GM12891 (cell line): ENCODE data around the gene GLIS1.

ENCODE experiments used
- POLR2A ChIP-seq: IDR thresholded peaks from 2 replicates; pipeline ENCODE4 v1.6.1; 2011; ENCODE audit warnings: low read depth, low read length, control low read depth
- POLR2AphosphoS5 ChIP-seq: IDR thresholded peaks from 2 replicates; pipeline ENCODE4 v1.6.1; 2011; ENCODE audit warnings: low read depth, low read length, control low read depth

DNA sequence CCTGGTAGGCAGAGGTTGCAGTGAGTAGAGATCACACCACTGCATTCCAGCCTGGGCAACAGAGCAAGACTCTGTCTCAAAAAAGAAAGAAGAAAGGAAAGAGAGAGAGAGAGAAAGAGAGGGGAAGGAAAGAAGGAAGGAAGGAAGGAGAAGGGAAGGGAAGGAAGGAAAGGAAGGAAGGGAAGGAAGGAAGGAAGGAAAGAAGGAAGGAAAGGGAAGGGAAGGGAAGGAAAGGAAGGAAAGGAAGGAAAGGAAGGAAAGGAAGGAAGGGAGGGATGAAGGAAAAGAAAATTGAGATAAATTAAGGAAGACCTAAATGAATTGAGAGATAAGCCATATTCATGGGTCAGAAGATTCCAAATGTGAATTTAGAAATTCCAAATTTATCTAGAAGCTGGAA, 92.2 kb downstream of the GLIS1 start:
- TF ChIP-seq POLR2A = no peak
- no peak for TF ChIP-seq POLR2AphosphoS5
